ENCODE results near the gene CASTOR2.

CASTOR2 gene

GRCh38 chr7:75033064-75033463 lies 68.6 kb downstream of the CASTOR2 start:
- Histone ChIP-seq H3K9ac (ENCODE audit: low read length in 5 of 5) (no peak overlapping the region), H3K4me3 (ENCODE audit: low read depth in 1 of 5, low read length in 5 of 5) (no peak overlapping the region), H3K9me3 (ENCODE audit: control insufficient read depth in 5 of 5, low read length in 5 of 5) (peaks cover 0 to 5% (median 3%) of the 10 kb centered on the region in 5 donors), H3K4me1 (ENCODE audit: control insufficient read depth in 5 of 5, insufficient read depth in 5 of 5, low read length in 5 of 5) (no peaks in the 10 kb centered on the region), H3K36me3 (ENCODE audit: control insufficient read depth in 5 of 5, insufficient read depth in 5 of 5, low read length in 5 of 5) (peaks cover 0 to 6% (median 0%) of the 10 kb centered on the region in 5 donors), H3K27me3 (ENCODE audit: control insufficient read depth in 5 of 5, insufficient read depth in 4 of 5, low read length in 5 of 5) (no peaks in the 10 kb centered on the region), H3K27ac (ENCODE audit: low read depth, low read length) (no peak overlapping the region)

- no peaks in the 10 kb centered on the region for H3K27me3 ChIP-seq (ENCODE audit: control insufficient read depth in 5 of 5, insufficient read depth in 4 of 5, low read length in 5 of 5)
- no peak overlapping the region for H3K9ac ChIP-seq (ENCODE audit: low read length in 5 of 5)
- H3K36me3 ChIP-seq (ENCODE audit: control insufficient read depth in 5 of 5, insufficient read depth in 5 of 5, low read length in 5 of 5) = peaks cover 0 to 5% (median 0%) of the 10 kb centered on the region in 5 donors
- H3K4me3 ChIP-seq (ENCODE audit: low read depth in 1 of 5, low read length in 5 of 5) = no peak overlapping the region
- H3K27ac ChIP-seq (ENCODE audit: low read depth, low read length) = no peak overlapping the region
- no peaks in the 10 kb centered on the region for H3K4me1 ChIP-seq (ENCODE audit: control insufficient read depth in 5 of 5, insufficient read depth in 5 of 5, low read length in 5 of 5)
- H3K9me3 ChIP-seq (ENCODE audit: control insufficient read depth in 5 of 5, low read length in 5 of 5) = peaks cover 0 to 5% (median 3%) of the 10 kb centered on the region in 5 donors
These were observed 69.3 kb downstream of the CASTOR2 start for GRCh38 chr7:75033826-75034225.

- Histone ChIP-seq H3K27ac (ENCODE audit: low read depth, low read length) (no peak overlapping the region), H3K27me3 (ENCODE audit: control insufficient read depth in 5 of 5, insufficient read depth in 4 of 5, low read length in 5 of 5) (no peaks in the 10 kb centered on the region), H3K4me1 (ENCODE audit: control insufficient read depth in 5 of 5, insufficient read depth in 5 of 5, low read length in 5 of 5) (peaks cover 0 to 11% (median 0%) of the 10 kb centered on the region in 5 donors), H3K4me3 (ENCODE audit: low read depth in 1 of 5, low read length in 5 of 5) (no peak overlapping the region), H3K36me3 (ENCODE audit: control insufficient read depth in 5 of 5, insufficient read depth in 5 of 5, low read length in 5 of 5) (peaks cover 0 to 24% (median 14%) of the 10 kb centered on the region in 5 donors), H3K9me3 (ENCODE audit: control insufficient read depth in 5 of 5, low read length in 5 of 5) (no peaks in the 10 kb centered on the region), H3K9ac (ENCODE audit: low read length in 5 of 5) (no peak overlapping the region)
These were observed 74.0 kb downstream of the CASTOR2 start for GRCh38 chr7:75038508-75038907.

GRCh38 chr7:75039166-75039565 lies 74.7 kb downstream of the CASTOR2 start:
- H3K36me3 ChIP-seq (ENCODE audit: control insufficient read depth in 5 of 5, insufficient read depth in 5 of 5, low read length in 5 of 5) = peaks cover 0 to 30% (median 19%) of the 10 kb centered on the region in 5 donors
- no peak overlapping the region for H3K9ac ChIP-seq (ENCODE audit: low read length in 5 of 5)
- H3K27ac ChIP-seq (ENCODE audit: low read depth, low read length) = no peak overlapping the region
- no peaks in the 10 kb centered on the region for H3K9me3 ChIP-seq (ENCODE audit: control insufficient read depth in 5 of 5, low read length in 5 of 5)
- H3K27me3 ChIP-seq (ENCODE audit: control insufficient read depth in 5 of 5, insufficient read depth in 4 of 5, low read length in 5 of 5) = no peaks in the 10 kb centered on the region
- H3K4me3 ChIP-seq (ENCODE audit: low read depth in 1 of 5, low read length in 5 of 5) = no peak overlapping the region
- H3K4me1 ChIP-seq (ENCODE audit: control insufficient read depth in 5 of 5, insufficient read depth in 5 of 5, low read length in 5 of 5) = peaks cover 0 to 11% (median 0%) of the 10 kb centered on the region in 5 donors

- Histone ChIP-seq H3K27me3 (ENCODE audit: control insufficient read depth in 5 of 5, insufficient read depth in 4 of 5, low read length in 5 of 5) (no peaks in the 10 kb centered on the region), H3K9ac (ENCODE audit: low read length in 5 of 5) (no peak overlapping the region), H3K4me3 (ENCODE audit: low read depth in 1 of 5, low read length in 5 of 5) (no peak overlapping the region), H3K4me1 (ENCODE audit: control insufficient read depth in 5 of 5, insufficient read depth in 5 of 5, low read length in 5 of 5) (peaks cover 0 to 11% (median 0%) of the 10 kb centered on the region in 5 donors), H3K36me3 (ENCODE audit: control insufficient read depth in 5 of 5, insufficient read depth in 5 of 5, low read length in 5 of 5) (peaks cover 0 to 30% (median 19%) of the 10 kb centered on the region in 5 donors), H3K27ac (ENCODE audit: low read depth, low read length) (no peak overlapping the region), H3K9me3 (ENCODE audit: control insufficient read depth in 5 of 5, low read length in 5 of 5) (no peaks in the 10 kb centered on the region)
These were observed 75.2 kb downstream of the CASTOR2 start for GRCh38 chr7:75039709-75040108.

GRCh38 chr7:75040512-75040911 lies 76.0 kb downstream of the CASTOR2 start:
- H3K36me3 ChIP-seq (ENCODE audit: control insufficient read depth in 5 of 5, insufficient read depth in 5 of 5, low read length in 5 of 5) = peaks cover 0 to 38% (median 22%) of the 10 kb centered on the region in 5 donors
- H3K27me3 ChIP-seq (ENCODE audit: control insufficient read depth in 5 of 5, insufficient read depth in 4 of 5, low read length in 5 of 5) = no peaks in the 10 kb centered on the region
- H3K9ac ChIP-seq (ENCODE audit: low read length in 5 of 5) = no peak overlapping the region
- H3K4me3 ChIP-seq (ENCODE audit: low read depth in 1 of 5, low read length in 5 of 5) = no peak overlapping the region
- H3K27ac ChIP-seq (ENCODE audit: low read depth, low read length) = no peak overlapping the region
- peaks cover 0 to 11% (median 0%) of the 10 kb centered on the region in 5 donors for H3K4me1 ChIP-seq (ENCODE audit: control insufficient read depth in 5 of 5, insufficient read depth in 5 of 5, low read length in 5 of 5)
- H3K9me3 ChIP-seq (ENCODE audit: control insufficient read depth in 5 of 5, low read length in 5 of 5) = no peaks in the 10 kb centered on the region

GRCh38 chr7:75042286-75042685 lies 77.8 kb downstream of the CASTOR2 start:
- Histone ChIP-seq H3K4me3 (ENCODE audit: low read depth in 1 of 5, low read length in 5 of 5) (no peak overlapping the region), H3K27me3 (ENCODE audit: control insufficient read depth in 5 of 5, insufficient read depth in 4 of 5, low read length in 5 of 5) (no peaks in the 10 kb centered on the region), H3K9me3 (ENCODE audit: control insufficient read depth in 5 of 5, low read length in 5 of 5) (no peaks in the 10 kb centered on the region), H3K27ac (ENCODE audit: low read depth, low read length) (no peak overlapping the region), H3K9ac (ENCODE audit: low read length in 5 of 5) (peak overlapping the region in 1 of 5 donors; percentile 58), H3K36me3 (ENCODE audit: control insufficient read depth in 5 of 5, insufficient read depth in 5 of 5, low read length in 5 of 5) (peaks cover 0 to 47% (median 26%) of the 10 kb centered on the region in 5 donors), H3K4me1 (ENCODE audit: control insufficient read depth in 5 of 5, insufficient read depth in 5 of 5, low read length in 5 of 5) (peaks cover 0 to 11% (median 5%) of the 10 kb centered on the region in 5 donors)

- no peak overlapping the region for H3K4me3 ChIP-seq (ENCODE audit: low read depth in 1 of 5, low read length in 5 of 5)
- no peaks in the 10 kb centered on the region for H3K27me3 ChIP-seq (ENCODE audit: control insufficient read depth in 5 of 5, insufficient read depth in 4 of 5, low read length in 5 of 5)
- peaks cover 0 to 12% (median 5%) of the 10 kb centered on the region in 5 donors for H3K4me1 ChIP-seq (ENCODE audit: control insufficient read depth in 5 of 5, insufficient read depth in 5 of 5, low read length in 5 of 5)
- H3K27ac ChIP-seq (ENCODE audit: low read depth, low read length) = no peak overlapping the region
- peak overlapping the region in 1 of 5 donors; percentile 58 for H3K9ac ChIP-seq (ENCODE audit: low read length in 5 of 5)
- H3K36me3 ChIP-seq (ENCODE audit: control insufficient read depth in 5 of 5, insufficient read depth in 5 of 5, low read length in 5 of 5) = peaks cover 0 to 48% (median 26%) of the 10 kb centered on the region in 5 donors
- no peaks in the 10 kb centered on the region for H3K9me3 ChIP-seq (ENCODE audit: control insufficient read depth in 5 of 5, low read length in 5 of 5)
These were observed 78.6 kb downstream of the CASTOR2 start for GRCh38 chr7:75042831-75043703.

GRCh38 chr7:75045881-75046280 lies 81.4 kb downstream of the CASTOR2 start:
- no peak overlapping the region for H3K9ac ChIP-seq (ENCODE audit: low read length in 5 of 5)
- H3K27me3 ChIP-seq (ENCODE audit: control insufficient read depth in 5 of 5, insufficient read depth in 4 of 5, low read length in 5 of 5) = no peaks in the 10 kb centered on the region
- no peak overlapping the region for H3K27ac ChIP-seq (ENCODE audit: low read depth, low read length)
- no peak overlapping the region for H3K4me3 ChIP-seq (ENCODE audit: low read depth in 1 of 5, low read length in 5 of 5)
- H3K9me3 ChIP-seq (ENCODE audit: control insufficient read depth in 5 of 5, low read length in 5 of 5) = no peaks in the 10 kb centered on the region
- peaks cover 0 to 68% (median 41%) of the 10 kb centered on the region in 5 donors for H3K36me3 ChIP-seq (ENCODE audit: control insufficient read depth in 5 of 5, insufficient read depth in 5 of 5, low read length in 5 of 5)
- peaks cover 0 to 23% (median 15%) of the 10 kb centered on the region in 5 donors for H3K4me1 ChIP-seq (ENCODE audit: control insufficient read depth in 5 of 5, insufficient read depth in 5 of 5, low read length in 5 of 5)

Measured in subcutaneous abdominal adipose tissue (tissue), 5 donors.